ENCODE measurements around the gene MKS1.
A peak's percentile ranks its signal among the peaks of the same experiment; 100 is the strongest.

Gene MKS1

GRCh38 chr17:58186591-58186990, 32.5 kb downstream of the MKS1 start:
- Histone ChIP-seq H3K4me3 (ENCODE audit: low read depth, low read length) (no peak overlapping the region), H3K27ac (ENCODE audit: extremely low read depth, low read depth, low read length) (no peak overlapping the region), H3K4me1 (ENCODE audit: control insufficient read depth, insufficient read depth, low read length) (no peaks in the 10 kb centered on the region), H3K9me3 (ENCODE audit: control insufficient read depth, insufficient read depth, low read depth, low read length) (no peaks in the 10 kb centered on the region), H3K36me3 (ENCODE audit: control insufficient read depth in 2 of 2, insufficient read depth in 1 of 2, low read length in 2 of 2) (no peaks in the 10 kb centered on the region)
- ChIA-PET CTCF (interaction anchor here (0.6 to 1.4 kb wide), 3 partner anchors 9 to 1076 kb away, joined by 3 to 4 read pairs (median 4); no protein-coding TSS in a partner anchor), POLR2A (no interaction called here)
- TF ChIP-seq, protein P1, sequence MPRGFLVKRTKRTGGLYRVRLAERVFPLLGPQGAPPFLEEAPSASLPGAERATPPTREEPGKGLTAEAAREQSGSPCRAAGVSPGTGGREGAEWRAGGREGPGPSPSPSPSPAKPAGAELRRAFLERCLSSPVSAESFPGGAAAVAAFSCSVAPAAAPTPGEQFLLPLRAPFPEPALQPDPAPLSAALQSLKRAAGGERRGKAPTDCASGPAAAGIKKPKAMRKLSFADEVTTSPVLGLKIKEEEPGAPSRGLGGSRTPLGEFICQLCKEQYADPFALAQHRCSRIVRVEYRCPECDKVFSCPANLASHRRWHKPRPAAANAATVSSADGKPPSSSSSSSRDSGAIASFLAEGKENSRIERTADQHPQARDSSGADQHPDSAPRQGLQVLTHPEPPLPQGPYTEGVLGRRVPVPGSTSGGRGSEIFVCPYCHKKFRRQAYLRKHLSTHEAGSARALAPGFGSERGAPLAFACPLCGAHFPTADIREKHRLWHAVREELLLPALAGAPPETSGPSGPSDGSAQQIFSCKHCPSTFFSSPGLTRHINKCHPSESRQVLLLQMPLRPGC (tag by site-specific recombination; IDR thresholded peaks at IDR 0.05), result no peak

DNA sequence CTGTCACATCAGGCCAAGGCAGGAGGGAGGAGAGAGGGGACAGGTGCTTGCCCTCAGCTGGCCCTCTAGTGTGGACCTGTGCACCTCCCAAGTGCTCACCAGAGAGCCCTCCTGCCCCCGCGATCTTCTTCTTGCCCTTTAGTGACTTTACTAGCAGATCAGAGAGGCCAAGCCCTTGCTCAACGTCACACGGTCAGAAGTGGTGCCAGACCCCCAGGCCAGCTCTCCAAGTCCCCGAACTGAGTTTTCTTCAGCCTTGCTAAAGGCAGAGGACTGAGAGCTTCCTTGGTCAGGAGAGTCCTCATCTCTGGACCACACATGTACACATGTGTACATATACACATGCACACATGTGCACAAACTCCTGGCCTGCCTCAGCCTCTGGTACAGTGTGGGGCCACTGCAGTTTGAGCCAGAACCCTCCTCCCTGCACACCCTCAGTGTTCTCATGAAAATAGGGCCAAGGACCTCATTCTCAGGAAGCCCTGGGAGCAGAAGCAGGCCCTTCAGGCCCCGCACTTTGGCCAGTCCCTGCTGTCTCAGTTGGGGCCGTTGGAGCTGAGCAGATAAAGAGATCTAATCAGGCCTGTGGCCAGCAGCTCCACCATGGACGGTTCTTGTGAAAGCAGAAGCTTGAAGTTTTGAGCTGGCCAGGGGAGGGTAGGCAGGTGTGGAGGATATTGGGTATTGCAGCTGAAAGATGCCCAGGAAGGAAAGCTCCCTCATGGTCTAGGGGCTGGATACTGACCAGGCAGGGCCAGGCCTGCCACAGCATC, 33.9 kb downstream of the MKS1 start:
- no peaks in the 10 kb centered on the region for H3K4me1 ChIP-seq (ENCODE audit: control insufficient read depth, insufficient read depth, low read length)
- TF ChIP-seq ZNF792 (tag by site-specific recombination; IDR thresholded peaks at IDR 0.05) (no peak), PBX3 (CRISPR knock-in tag; IDR thresholded peaks at IDR 0.05) (no peak), ZNF777 (tag by site-specific recombination; IDR thresholded peaks at IDR 0.05; ENCODE audit: borderline replicate concordance) (no peak), ZNF18 (tag by site-specific recombination; IDR thresholded peaks at IDR 0.05) (no peak), ZFP41 (tag by site-specific recombination; IDR thresholded peaks at IDR 0.05; ENCODE audit: borderline replicate concordance) (no peak), ZFHX2 (tag by site-specific recombination; conservative IDR thresholded peaks at IDR 0.05) (no peak)
- CTCF ChIA-PET, result interaction anchor here (0.6 to 2.1 kb wide), 4 partner anchors 9 to 49 kb away, joined by 3 to 8 read pairs (median 6); no protein-coding TSS in a partner anchor
- H3K9me3 ChIP-seq (ENCODE audit: control insufficient read depth, insufficient read depth, low read depth, low read length), result no peaks in the 10 kb centered on the region
- POLR2A ChIA-PET, result interaction anchor here (1.4 kb wide), 1 partner anchor 15 kb away, joined by 3 read pairs; no protein-coding TSS in a partner anchor
- H3K36me3 ChIP-seq (ENCODE audit: control insufficient read depth in 2 of 2, insufficient read depth in 1 of 2, low read length in 2 of 2), result no peaks in the 10 kb centered on the region
- H3K27ac ChIP-seq (ENCODE audit: extremely low read depth, low read depth, low read length), result no peak overlapping the region
- H3K4me3 ChIP-seq (ENCODE audit: low read depth, low read length), result no peak overlapping the region

GRCh38 chr17:58184308-58184985, 34.6 kb downstream of the MKS1 start:
- POLR2A ChIA-PET, result interaction anchor here (0.7 kb wide), 1 partner anchor 995 kb away, joined by 3 read pairs; no protein-coding TSS in a partner anchor
- Histone ChIP-seq H3K36me3 (ENCODE audit: control insufficient read depth in 2 of 2, insufficient read depth in 1 of 2, low read length in 2 of 2) (no peaks in the 10 kb centered on the region), H3K4me3 (ENCODE audit: low read depth, low read length) (no peak overlapping the region), H3K27ac (ENCODE audit: extremely low read depth, low read depth, low read length) (no peak overlapping the region), H3K9me3 (ENCODE audit: control insufficient read depth, insufficient read depth, low read depth, low read length) (no peaks in the 10 kb centered on the region), H3K4me1 (ENCODE audit: control insufficient read depth, insufficient read depth, low read length) (no peaks in the 10 kb centered on the region)
- CTCF ChIA-PET, result interaction anchor here (0.6 to 2.1 kb wide), 4 partner anchors 8 to 48 kb away, joined by 3 to 8 read pairs (median 6); no protein-coding TSS in a partner anchor
- TF ChIP-seq ZBTB1 (tag by site-specific recombination; IDR thresholded peaks at IDR 0.05) (no peak), ZBTB11 (tag by site-specific recombination; conservative IDR thresholded peaks at IDR 0.05; ENCODE audit: low read depth) (no peak), SP2 (tag by site-specific recombination; IDR thresholded peaks at IDR 0.05) (peak; percentile 61), GLIS1 (tag by site-specific recombination; IDR thresholded peaks at IDR 0.05) (peak; percentile 82), ZSCAN4 (tag by site-specific recombination; IDR thresholded peaks at IDR 0.05) (no peak), ZNF121 (tag by site-specific recombination; IDR thresholded peaks at IDR 0.05) (no peak), ZNF558 (tag by site-specific recombination; IDR thresholded peaks at IDR 0.05) (no peak), ZSCAN16 (tag by site-specific recombination; IDR thresholded peaks at IDR 0.05) (no peak), ZNF791 (tag by site-specific recombination; IDR thresholded peaks at IDR 0.05) (no peak), MZF1 (tag by site-specific recombination; IDR thresholded peaks at IDR 0.05; ENCODE audit: borderline replicate concordance) (0 out of 2 replicates have a peak, but pooled peaks have one; percentile 11), ZNF132 (tag by site-specific recombination; IDR thresholded peaks at IDR 0.05; ENCODE audit: borderline replicate concordance) (no peak), ZNF624 (tag by site-specific recombination; IDR thresholded peaks at IDR 0.05) (no peak), ZBTB17 (tag by site-specific recombination; IDR thresholded peaks at IDR 0.05) (0 out of 2 replicates have a peak, but pooled peaks have one; percentile 13)

Measured in HEK293 (cell line).